ENCODE data around the gene TARDBP.
"Not testable (repeated sequence)": the region's sequence is repeated elsewhere in the genome, so short reads cannot be mapped to it uniquely, and the experiment has no call there.

TARDBP gene

DNA sequence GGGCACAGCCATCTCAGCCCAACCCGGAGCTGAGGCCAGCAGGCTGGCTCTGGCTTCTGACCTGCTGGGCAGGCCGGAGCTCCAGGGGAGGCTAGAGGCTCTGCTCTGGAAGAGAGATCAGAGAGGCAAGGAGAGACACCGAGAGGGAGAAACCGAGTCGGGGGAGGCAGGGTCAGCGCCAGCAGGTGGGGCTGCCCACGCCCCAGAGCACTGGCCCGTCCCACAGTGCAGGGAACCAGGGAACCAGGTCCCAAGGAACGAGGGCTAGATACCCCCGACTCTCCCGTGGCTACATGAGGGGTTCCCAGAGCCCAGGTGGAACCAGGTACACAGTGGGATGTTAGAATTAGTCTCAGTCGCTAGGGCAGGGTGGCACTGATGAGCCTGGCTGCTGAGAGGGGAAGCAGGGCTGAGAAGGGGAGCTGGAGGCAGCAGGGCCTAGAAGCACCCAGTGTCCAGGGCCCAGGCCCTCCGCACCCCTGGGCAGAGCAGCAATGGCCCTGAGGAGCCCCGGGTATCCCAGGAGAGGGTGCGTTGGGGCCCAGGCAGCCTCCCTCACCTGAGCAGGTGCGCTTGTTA is 32.5 kb downstream of the TARDBP start:
- no peak for DNase-seq
- no peak overlapping the region for H3K9ac ChIP-seq (ENCODE audit: low read length)
- no peak overlapping the region for H2BK5ac ChIP-seq (ENCODE audit: low read length)
- no peak overlapping the region for H2AK5ac ChIP-seq (ENCODE audit: low read length)
- H3K79me2 ChIP-seq (ENCODE audit: control insufficient read depth, insufficient read depth, low read length), result no peaks in the 10 kb centered on the region
- H3K4me2 ChIP-seq (ENCODE audit: low read length), result no peak overlapping the region
- H3K27ac ChIP-seq (ENCODE audit: low read depth, low read length), result no peak overlapping the region
- no peak overlapping the region for H3K23ac ChIP-seq (ENCODE audit: low read length)
- no peak overlapping the region for H4K8ac ChIP-seq (ENCODE audit: low read depth, low read length)
- no peaks in the 10 kb centered on the region for H3K36me3 ChIP-seq (ENCODE audit: control insufficient read depth, insufficient read depth, low read length)
- H3K56ac ChIP-seq (ENCODE audit: low read length), result no peak overlapping the region
- H4K5ac ChIP-seq (ENCODE audit: low read length), result no peak overlapping the region
- no peak overlapping the region for H3K4ac ChIP-seq (ENCODE audit: low read depth, low read length)
- no CpG with 5 or more reads among the region's 16 CpGs for WGBS (ENCODE audit: extremely low coverage, insufficient coverage, low lambda C conversion rate)
- no peak overlapping the region for H3K4me3 ChIP-seq (ENCODE audit: low read length)
- H3K18ac ChIP-seq (ENCODE audit: low read length), result no peak overlapping the region
- H2BK15ac ChIP-seq (replicated peaks; ENCODE audit: low read depth), result no peak overlapping the region
- no peaks in the 10 kb centered on the region for H3K4me1 ChIP-seq (ENCODE audit: control insufficient read depth, low read depth, low read length)
- H3K27me3 ChIP-seq (ENCODE audit: insufficient read depth, low read length, poor library complexity), result no peaks in the 10 kb centered on the region
- H3K79me1 ChIP-seq (ENCODE audit: low read length), result no peaks in the 10 kb centered on the region
- no peak overlapping the region for H2BK120ac ChIP-seq (ENCODE audit: low read depth, low read length)

DNA sequence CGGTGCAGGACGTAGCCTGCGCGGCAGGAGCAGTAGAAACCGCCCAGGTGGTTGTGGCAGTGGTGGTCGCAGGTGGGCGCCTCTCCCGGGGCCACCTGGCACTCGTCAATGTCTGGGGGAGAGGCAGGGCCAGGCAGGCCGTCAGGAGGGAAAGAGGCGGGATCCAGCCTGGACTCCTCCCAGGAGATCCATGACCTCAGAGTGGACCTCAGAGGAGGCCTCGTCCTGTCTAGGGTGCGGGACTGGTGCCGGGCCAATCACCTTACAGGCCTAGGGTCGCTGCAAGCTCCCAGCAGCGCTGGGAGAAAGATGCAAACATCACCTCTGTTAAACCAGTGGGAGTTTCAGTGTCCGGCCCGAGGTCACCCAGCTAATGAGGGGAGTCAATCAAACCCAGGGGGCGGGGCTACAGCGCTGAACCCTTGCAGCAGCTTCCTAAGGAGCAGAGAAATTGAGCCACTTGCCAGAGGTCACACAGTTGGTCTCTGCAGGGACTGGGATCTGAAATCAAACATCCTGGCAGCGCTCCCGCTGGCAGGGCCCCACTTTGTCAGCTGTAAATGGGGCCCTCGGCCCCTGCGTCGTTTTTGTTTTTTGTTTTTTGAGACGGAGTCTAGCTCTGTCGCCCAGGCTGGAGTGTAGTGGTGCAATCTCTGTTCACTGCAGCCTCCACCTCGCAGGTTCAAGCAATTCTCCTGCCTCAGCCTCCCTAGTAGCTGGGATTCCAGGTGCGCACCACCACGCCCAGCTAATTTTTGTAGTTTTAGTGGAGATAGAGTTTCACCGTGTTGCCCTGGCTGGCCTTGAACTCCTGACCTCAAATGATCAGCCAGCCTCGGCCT is 33.2 kb downstream of the TARDBP start:
- H3K56ac ChIP-seq (ENCODE audit: low read length), result no peak overlapping the region

DNA sequence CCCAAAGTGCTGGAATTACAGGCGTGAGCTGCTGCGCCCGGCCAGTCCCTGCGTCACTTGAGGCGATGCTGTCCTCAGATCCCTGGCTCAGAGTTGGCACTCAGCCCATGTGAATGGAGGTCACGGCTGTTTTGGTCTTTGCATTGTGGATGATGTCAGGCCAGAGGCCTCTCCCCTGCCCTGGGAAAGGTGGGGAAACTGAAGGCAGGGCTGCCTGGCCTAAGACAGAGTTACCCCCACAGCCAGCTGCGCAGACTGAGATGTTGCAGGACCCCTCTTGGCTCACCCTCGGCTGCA is 33.8 kb downstream of the TARDBP start:
- Histone ChIP-seq H3K79me1 (ENCODE audit: low read length) (no peaks in the 10 kb centered on the region), H4K5ac (ENCODE audit: low read length) (no peak overlapping the region), H2AK5ac (ENCODE audit: low read length) (no peak overlapping the region), H3K23ac (ENCODE audit: low read length) (no peak overlapping the region), H3K27me3 (ENCODE audit: insufficient read depth, low read length, poor library complexity) (no peaks in the 10 kb centered on the region), H3K9ac (ENCODE audit: low read length) (no peak overlapping the region), H3K4me3 (ENCODE audit: low read length) (no peak overlapping the region), H2BK120ac (ENCODE audit: low read depth, low read length) (no peak overlapping the region), H4K8ac (ENCODE audit: low read depth, low read length) (no peak overlapping the region), H2BK5ac (ENCODE audit: low read length) (no peak overlapping the region), H3K79me2 (ENCODE audit: control insufficient read depth, insufficient read depth, low read length) (no peaks in the 10 kb centered on the region), H3K56ac (ENCODE audit: low read length) (no peak overlapping the region), H3K4ac (ENCODE audit: low read depth, low read length) (no peak overlapping the region), H3K18ac (ENCODE audit: low read length) (no peak overlapping the region), H3K36me3 (ENCODE audit: control insufficient read depth, insufficient read depth, low read length) (no peaks in the 10 kb centered on the region), H3K4me2 (ENCODE audit: low read length) (no peak overlapping the region), H2BK15ac (replicated peaks; ENCODE audit: low read depth) (no peak overlapping the region), H3K4me1 (ENCODE audit: control insufficient read depth, low read depth, low read length) (no peaks in the 10 kb centered on the region), H3K27ac (ENCODE audit: low read depth, low read length) (no peak overlapping the region)
- DNase-seq, result no peak
- WGBS (ENCODE audit: extremely low coverage, insufficient coverage, low lambda C conversion rate), result no CpG with 5 or more reads among the region's 8 CpGs

More for the DNA sequence above, 33.2 kb downstream of the TARDBP start:
- Histone ChIP-seq H3K4me2 (ENCODE audit: low read length) (no peak overlapping the region), H3K23ac (ENCODE audit: low read length) (no peak overlapping the region), H3K4me1 (ENCODE audit: control insufficient read depth, low read depth, low read length) (no peaks in the 10 kb centered on the region), H2BK15ac (replicated peaks; ENCODE audit: low read depth) (no peak overlapping the region), H3K27ac (ENCODE audit: low read depth, low read length) (no peak overlapping the region), H3K9ac (ENCODE audit: low read length) (no peak overlapping the region), H2AK5ac (ENCODE audit: low read length) (no peak overlapping the region), H2BK120ac (ENCODE audit: low read depth, low read length) (no peak overlapping the region), H2BK5ac (ENCODE audit: low read length) (no peak overlapping the region), H3K4me3 (ENCODE audit: low read length) (no peak overlapping the region), H3K4ac (ENCODE audit: low read depth, low read length) (no peak overlapping the region), H3K18ac (ENCODE audit: low read length) (no peak overlapping the region), H3K27me3 (ENCODE audit: insufficient read depth, low read length, poor library complexity) (no peaks in the 10 kb centered on the region), H4K5ac (ENCODE audit: low read length) (no peak overlapping the region), H3K79me2 (ENCODE audit: control insufficient read depth, insufficient read depth, low read length) (no peaks in the 10 kb centered on the region), H4K8ac (ENCODE audit: low read depth, low read length) (no peak overlapping the region), H3K79me1 (ENCODE audit: low read length) (no peaks in the 10 kb centered on the region), H3K36me3 (ENCODE audit: control insufficient read depth, insufficient read depth, low read length) (no peaks in the 10 kb centered on the region)
- WGBS (ENCODE audit: extremely low coverage, insufficient coverage, low lambda C conversion rate), result no CpG with 5 or more reads among the region's 32 CpGs
- DNase-seq, result peak; percentile 49

DNA sequence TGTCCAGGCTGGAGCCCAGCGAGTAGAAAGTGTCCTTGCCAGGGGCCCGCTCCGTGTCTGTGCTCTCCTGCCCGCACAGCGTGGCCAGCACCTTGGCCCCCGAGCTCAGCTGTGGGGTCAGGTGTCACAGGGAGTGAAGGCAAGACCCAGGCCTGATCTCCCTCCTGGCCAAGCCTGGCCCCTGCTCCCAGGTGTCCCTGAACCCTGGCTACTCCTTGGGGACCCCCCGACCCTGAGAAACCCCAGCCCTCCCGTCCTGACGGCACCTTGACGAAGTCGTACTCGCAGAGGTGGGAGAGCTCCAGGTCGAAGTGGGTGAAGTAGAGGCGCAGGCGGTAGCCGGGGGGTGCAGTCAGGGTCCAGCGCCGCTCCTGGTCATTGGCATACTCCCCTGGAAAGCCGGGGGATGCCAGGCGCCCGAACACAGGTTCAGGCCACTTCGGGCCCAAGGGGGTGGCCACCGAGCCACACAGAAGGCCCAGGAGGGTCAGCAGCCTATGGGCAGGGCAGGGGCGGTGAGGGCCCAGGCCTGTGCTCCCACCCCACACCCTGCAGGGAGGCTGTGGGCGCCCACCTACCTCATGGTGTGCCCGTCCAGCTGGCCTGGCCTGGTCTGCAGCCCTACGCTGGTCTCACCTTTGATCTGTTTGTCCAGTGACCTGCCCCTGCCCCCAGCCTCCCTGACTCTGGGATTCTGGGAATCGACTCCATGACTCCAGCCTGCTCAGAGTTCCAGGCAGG is 34.3 kb downstream of the TARDBP start, which contains the start of gene MASP2:
Gene MASP2, minus strand, starts transcription at position 615 of the 741 bp plus-strand sequence. Its CDS starts 32 bp downstream, at position 583.
- Histone ChIP-seq H4K5ac (ENCODE audit: low read length) (no peak within 1 kb of the TSS), H3K27me3 (ENCODE audit: insufficient read depth, low read length, poor library complexity) (no peaks in the 10 kb centered on the region), H3K18ac (ENCODE audit: low read length) (no peak within 1 kb of the TSS), H2BK120ac (ENCODE audit: low read depth, low read length) (no peak within 1 kb of the TSS), H4K8ac (ENCODE audit: low read depth, low read length) (no peak within 1 kb of the TSS), H3K4me2 (ENCODE audit: low read length) (no peak within 1 kb of the TSS), H2BK5ac (ENCODE audit: low read length) (no peak within 1 kb of the TSS), H3K79me1 (ENCODE audit: low read length) (no peaks in the 10 kb centered on the region), H2BK15ac (replicated peaks; ENCODE audit: low read depth) (no peak within 1 kb of the TSS), H3K4ac (ENCODE audit: low read depth, low read length) (no peak within 1 kb of the TSS), H3K9ac (ENCODE audit: low read length) (no peak within 1 kb of the TSS), H3K79me2 (ENCODE audit: control insufficient read depth, insufficient read depth, low read length) (no peaks in the 10 kb centered on the region), H3K4me3 (ENCODE audit: low read length) (no peak within 1 kb of the TSS), H3K4me1 (ENCODE audit: control insufficient read depth, low read depth, low read length) (no peaks in the 10 kb centered on the region), H2AK5ac (ENCODE audit: low read length) (no peak within 1 kb of the TSS), H3K36me3 (ENCODE audit: control insufficient read depth, insufficient read depth, low read length) (no peaks in the 10 kb centered on the region), H3K56ac (ENCODE audit: low read length) (no peak within 1 kb of the TSS), H3K23ac (ENCODE audit: low read length) (no peak within 1 kb of the TSS), H3K27ac (ENCODE audit: low read depth, low read length) (no peak within 1 kb of the TSS)
- DNase-seq, result no peak
- WGBS (ENCODE audit: extremely low coverage, insufficient coverage, low lambda C conversion rate), result no CpG with 5 or more reads among the region's 28 CpGs

DNA sequence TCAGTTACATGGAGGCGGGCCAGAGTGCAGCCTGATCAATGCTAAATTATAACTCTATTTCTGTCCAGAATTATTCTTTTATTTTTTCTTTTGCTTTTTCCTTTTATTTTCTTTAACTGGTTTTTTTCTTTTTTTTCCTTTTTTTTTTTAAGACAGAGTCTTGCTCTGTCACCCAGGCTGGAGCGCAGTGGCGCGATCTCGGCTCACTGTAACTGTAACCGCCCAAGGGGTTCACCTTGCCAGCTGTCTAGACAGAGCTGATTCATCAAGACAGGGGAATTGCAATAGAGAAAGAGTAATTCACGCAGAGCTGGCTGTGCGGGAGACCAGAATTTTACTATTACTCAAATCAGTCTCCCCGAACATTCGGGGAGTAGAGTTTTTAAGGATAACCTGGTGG is 38.7 kb downstream of the TARDBP start:
- not testable (repeated sequence) for H3K27me3 ChIP-seq (ENCODE audit: insufficient read depth, low read length, poor library complexity); H3K56ac ChIP-seq (ENCODE audit: low read length); H3K23ac ChIP-seq (ENCODE audit: low read length); H3K4me1 ChIP-seq (ENCODE audit: control insufficient read depth, low read depth, low read length); H3K4me3 ChIP-seq (ENCODE audit: low read length); H3K18ac ChIP-seq (ENCODE audit: low read length); H2BK5ac ChIP-seq (ENCODE audit: low read length); H4K5ac ChIP-seq (ENCODE audit: low read length); H2AK5ac ChIP-seq (ENCODE audit: low read length); H3K27ac ChIP-seq (ENCODE audit: low read depth, low read length); H3K4ac ChIP-seq (ENCODE audit: low read depth, low read length); H3K79me1 ChIP-seq (ENCODE audit: low read length); H4K8ac ChIP-seq (ENCODE audit: low read depth, low read length); H3K9ac ChIP-seq (ENCODE audit: low read length); H2BK120ac ChIP-seq (ENCODE audit: low read depth, low read length); H3K36me3 ChIP-seq (ENCODE audit: control insufficient read depth, insufficient read depth, low read length); H3K79me2 ChIP-seq (ENCODE audit: control insufficient read depth, insufficient read depth, low read length); H2BK15ac ChIP-seq (replicated peaks; ENCODE audit: low read depth); DNase-seq; H3K4me2 ChIP-seq (ENCODE audit: low read length)
- no CpG with 5 or more reads among the region's 10 CpGs for WGBS (ENCODE audit: extremely low coverage, insufficient coverage, low lambda C conversion rate)

All from mesendoderm (in vitro differentiated cells).